OCI-LY7 (cell line): ENCODE measurements around the gene GIMAP8. TPM values are rescaled to one million over a fixed set of nuclear protein-coding genes. Genes with fewer than 3 reads are reported as not detected.
A peak's percentile ranks its signal among the peaks of the same experiment; 100 is the strongest.

Experiments used
- BruUV-seq: library from RNA; stranded (reverse); fragments of 400-500 nt; replicated peaks from 2 replicates; lab custom pipeline; 2021; lab: Mats Ljungman, UMichigan
- CTCF ChIA-PET: fragments of 300-600 bp; sonication (Branson Sonifier 250); formaldehyde crosslinking; loops from one replicate; lab custom pipeline; 2022; ENCODE audit warnings: antibody characterized with exemption; ENCODE audit not compliant: unreplicated experiment; lab: Charles Lee
- POLR2A ChIA-PET: fragments of 300-600 bp; sonication (Branson Sonifier 250); formaldehyde crosslinking; loops from one replicate; lab custom pipeline; 2022; ENCODE audit warnings: antibody characterized with exemption; lab: Charles Lee
- DNase-seq: peaks from one replicate; pipeline ENCODE4 v3.0.0-alpha.2; 2015; ENCODE audit warnings: low spot score
- H2AFZ ChIP-seq: fragments of 200-600 bp; sonication (generic), shearing (Covaris generic); 2 replicates; pipeline ENCODE4 v1.6.1; 2014; ENCODE audit warnings: mild to moderate bottlenecking, antibody characterized with exemption, low read length, moderate library complexity
- H3K27ac ChIP-seq: fragments of 200-600 bp; sonication (generic); 2 replicates; pipeline ENCODE4 v1.5.1; 2014; ENCODE audit warnings: mixed run types, low read depth, mild to moderate bottlenecking, moderate library complexity, low read length, inconsistent platforms; ENCODE audit not compliant: poor library complexity, severe bottlenecking
- H3K36me3 ChIP-seq: fragments of 200-600 bp; sonication (generic); 2 replicates; pipeline ENCODE4 v1.6.1; 2014; ENCODE audit warnings: mild to moderate bottlenecking, antibody characterized with exemption, low read length, moderate library complexity, mixed read lengths; ENCODE audit not compliant: insufficient read depth
- H3K4me1 ChIP-seq: fragments of 200-600 bp; sonication (generic); 2 replicates; pipeline ENCODE4 v1.5.1; 2014; ENCODE audit warnings: mild to moderate bottlenecking, low read length; ENCODE audit not compliant: insufficient read depth, poor library complexity, severe bottlenecking
- H3K4me2 ChIP-seq: fragments of 200-600 bp; sonication (generic); 2 replicates; pipeline ENCODE4 v1.6.1; 2014; ENCODE audit warnings: mild to moderate bottlenecking, low read length
- H3K4me3 ChIP-seq: fragments of 200-600 bp; sonication (generic); 2 replicates; pipeline ENCODE4 v1.5.1; 2014; ENCODE audit warnings: mild to moderate bottlenecking, low read depth, low read length; ENCODE audit not compliant: poor library complexity, severe bottlenecking
- H3K79me2 ChIP-seq: fragments of 200-600 bp; sonication (generic); 2 replicates; pipeline ENCODE4 v1.6.1; 2016; ENCODE audit warnings: low read depth, mild to moderate bottlenecking, low read length, moderate library complexity, mixed read lengths; ENCODE audit not compliant: insufficient read depth
- H3K9me2 ChIP-seq: fragments of 200-600 bp; sonication (generic); 2 replicates; pipeline ENCODE4 v1.6.1; 2016; ENCODE audit warnings: mild to moderate bottlenecking, low read length, mixed read lengths; ENCODE audit not compliant: insufficient read depth
- H3K9me3 ChIP-seq: fragments of 200-600 bp; sonication (generic); 2 replicates; pipeline ENCODE4 v1.6.1; 2014; ENCODE audit warnings: mild to moderate bottlenecking, mixed run types, low read length, mixed read lengths
- H4K20me1 ChIP-seq: fragments of 200-600 bp; sonication (generic); 2 replicates; pipeline ENCODE4 v1.6.1; 2014; ENCODE audit warnings: mild to moderate bottlenecking, antibody characterized with exemption, low read length, moderate library complexity, mixed read lengths; ENCODE audit not compliant: insufficient read depth
- CTCF ChIP-seq: fragments of 200-600 bp; sonication (generic); conservative IDR thresholded peaks from 2 replicates; pipeline ENCODE4 v1.5.1; 2014; ENCODE audit warnings: mild to moderate bottlenecking, antibody characterized with exemption, low read length, moderate library complexity, mixed read lengths
- EZH2phosphoT487 ChIP-seq: fragments of 200-600 bp; sonication (generic); IDR thresholded peaks from 2 replicates; pipeline ENCODE4 v1.6.1; 2018; ENCODE audit warnings: low read depth, borderline replicate concordance, mild to moderate bottlenecking, mixed run types, antibody characterized with exemption, low read length, moderate library complexity, mixed read lengths
- intact Hi-C: fragments of 100-400 bp; cut with micrococcal nuclease; formaldehyde crosslinking; loops from one replicate; pipeline ENCODE4 v1.10.0; 2022; ENCODE audit not compliant: unreplicated experiment
- total RNA-seq, 2 experiments: library from RNA; depleted of rRNA in 1 of 2; stranded (reverse); fragments of >200 nt in 1 of 2; shearing (Covaris generic) in 1 of 2; gene quantifications; 2 replicates each; pipeline ENCODE4 v1.2.3, GENCODE V29; 2014 to 2022

The GIMAP8 gene
- total RNA-seq, 2 experiments from 2014 or later: not detected

- Histone ChIP-seq H3K36me3 (no peaks in the 10 kb centered on the region), H4K20me1 (no peaks in the 10 kb centered on the region), H3K27ac (no peak overlapping the region), H3K4me1 (no peaks in the 10 kb centered on the region), H3K4me3 (no peak overlapping the region), H3K79me2 (no peaks in the 10 kb centered on the region), H3K9me3 (no peaks in the 10 kb centered on the region), H2AFZ (no peak overlapping the region), H3K4me2 (no peak overlapping the region), H3K9me2 (no peaks in the 10 kb centered on the region)
- ChIA-PET CTCF (interaction anchor here (0.6 kb wide), 1 partner anchor 10 kb away, joined by 3 read pairs; no protein-coding TSS in a partner anchor), POLR2A (no interaction called here)
- intact Hi-C loops: loop anchor here (5.0 kb wide), 2 partner anchors 114 to 309 kb away; no protein-coding TSS in a partner anchor
- TF ChIP-seq EZH2phosphoT487 (no peak), CTCF (peak; percentile 93)
- BruUV-seq: no TSS peak
- DNase-seq: peak; percentile 65
These were observed 1.7 kb upstream of the GIMAP8 start for GRCh38 chr7:150448789-150449147.

GRCh38 chr7:150449206-150449952 is 1.1 kb upstream of the GIMAP8 start:
- DNase-seq: no peak
- Histone ChIP-seq H3K4me3 (no peak overlapping the region), H3K4me1 (no peaks in the 10 kb centered on the region), H4K20me1 (no peaks in the 10 kb centered on the region), H3K9me2 (no peaks in the 10 kb centered on the region), H3K9me3 (no peaks in the 10 kb centered on the region), H3K79me2 (no peaks in the 10 kb centered on the region), H2AFZ (no peak overlapping the region), H3K27ac (no peak overlapping the region), H3K4me2 (no peak overlapping the region), H3K36me3 (no peaks in the 10 kb centered on the region)
- ChIA-PET CTCF (interaction anchor here (0.6 kb wide), 1 partner anchor 11 kb away, joined by 3 read pairs; no protein-coding TSS in a partner anchor), POLR2A (no interaction called here)
- no TSS peak for BruUV-seq
- intact Hi-C loops: loop anchor here (5.0 kb wide), 2 partner anchors 113 to 308 kb away; no protein-coding TSS in a partner anchor
- TF ChIP-seq EZH2phosphoT487: no peak
- TF ChIP-seq CTCF: no peak
